HG03558 (cell line): ENCODE data around the gene GRK4.
"Not testable (repeated sequence)": the region's sequence is repeated elsewhere in the genome, so short reads cannot be mapped to it uniquely, and the experiment has no call there.

Experiments used
- ATAC-seq: cut with Tn5 transposase; IDR thresholded peaks from one replicate; pipeline ENCODE4 v1.9.1; 2021; ENCODE audit warnings: moderate number of reproducible peaks; ENCODE audit not compliant: unreplicated experiment; ENCODE audit errors: extremely low read depth

GRK4 gene

GRCh38 chr4:3031357-3032082, 68.1 kb downstream of the GRK4 start:
- ATAC-seq = no peak

GRCh38 chr4:3034231-3034630, 70.9 kb downstream of the GRK4 start:
- no peak for ATAC-seq

- no peak for ATAC-seq
Measured at GRCh38 chr4:3035249-3035648, 71.9 kb downstream of the GRK4 start.

GRCh38 chr4:3035674-3036073, 72.3 kb downstream of the GRK4 start:
- no peak for ATAC-seq

GRCh38 chr4:3036131-3036952, 73.0 kb downstream of the GRK4 start:
- no peak for ATAC-seq

GRCh38 chr4:3037957-3038461, 74.6 kb downstream of the GRK4 start:
- ATAC-seq = no peak

GRCh38 chr4:3039706-3040366, 76.5 kb downstream of the GRK4 start:
- no peak for ATAC-seq

GRCh38 chr4:3040452-3041191, 77.3 kb downstream of the GRK4 start:
- no peak for ATAC-seq

GRCh38 chr4:3041192-3042142, 78.1 kb downstream of the GRK4 start:
- no peak for ATAC-seq

GRCh38 chr4:3042226-3042625, 78.9 kb downstream of the GRK4 start:
- no peak for ATAC-seq

- no peak for ATAC-seq
Measured at GRCh38 chr4:3043282-3044020, 80.1 kb downstream of the GRK4 start.

- ATAC-seq = no peak
Measured at GRCh38 chr4:3044870-3045819, 81.8 kb downstream of the GRK4 start.

- ATAC-seq = no peak
Measured at GRCh38 chr4:3046162-3046561, 82.8 kb downstream of the GRK4 start.

- no peak for ATAC-seq
Measured at GRCh38 chr4:3046623-3047022, 83.3 kb downstream of the GRK4 start.

GRCh38 chr4:3047464-3048286, 84.3 kb downstream of the GRK4 start:
- no peak for ATAC-seq

GRCh38 chr4:3051141-3051897, 87.9 kb downstream of the GRK4 start:
- not testable (repeated sequence) for ATAC-seq
